ENCODE data around the gene CDR2. TPM values are rescaled to one million over a fixed set of nuclear protein-coding genes. Genes with fewer than 3 reads are reported as not detected.

Gene CDR2
- total and polyA plus RNA-seq, 9 of the 15 experiments (the other 6 are each of a cell fraction or from before 2014, with no cell fraction given), result 4.6 to 30.3 (median 19.9) TPM

- H3K4me2 ChIP-seq (ENCODE audit: insufficient read depth, low read length), result no peak overlapping the region
- H3K9me1 ChIP-seq (ENCODE audit: control insufficient read depth, insufficient read depth, low read length), result no peaks in the 10 kb centered on the region
- H3K4me3 ChIP-seq, result no peak overlapping the region
- peaks cover 18% of the 10 kb centered on the region for H3K79me2 ChIP-seq (ENCODE audit: control insufficient read depth, insufficient read depth, low read length)
- no peak overlapping the region for H3K27ac ChIP-seq (ENCODE audit: extremely low read depth, low read depth, low read length)
- no peaks in the 10 kb centered on the region for H3K9me3 ChIP-seq (replicated peaks; ENCODE audit: control insufficient read depth, insufficient read depth, low read depth, low read length)
- DNase-seq (ENCODE audit: extremely low read depth in 1 of 4, low spot score in 3 of 4) (peak; percentile 66 to 76 (median 70)), ATAC-seq (peak; percentile 91), FAIRE-seq (peak; percentile 96)
- peaks cover 24% of the 10 kb centered on the region for H4K20me1 ChIP-seq (replicated peaks; ENCODE audit: control insufficient read depth, insufficient read depth, low read length)
- H3K36me3 ChIP-seq (ENCODE audit: control insufficient read depth, insufficient read depth, low read length), result peaks cover 97% of the 10 kb centered on the region
- no peak overlapping the region; a peak in 1 of 4 replicates for H3K9ac ChIP-seq (ENCODE audit: insufficient read depth in 1 of 2, low read depth in 2 of 2, low read length in 2 of 2)
- no peaks in the 10 kb centered on the region for H3K27me3 ChIP-seq (ENCODE audit: control insufficient read depth in 2 of 2, insufficient read depth in 2 of 2, low read length in 2 of 2)
- in situ Hi-C loops (cut with MboI), result no loop called here
- WGBS (ENCODE audit: insufficient coverage, low coverage, missing lambda C conversion rate), result 56% methylated on average over 15 of the region's 16 CpGs
- intact Hi-C loops (cut with micrococcal nuclease), result loop anchor here (2.0 to 10.0 kb wide), 2 partner anchors 1137 to 1165 kb away; no protein-coding TSS in a partner anchor
- ChIA-PET POLR2A (interaction anchor here (0.7 to 1.6 kb wide), 4 partner anchors 8 to 137 kb away, joined by 3 to 5 read pairs (median 4); no protein-coding TSS in a partner anchor), CTCF (ENCODE audit: low intra/inter-chr PET ratio) (interaction anchor here (0.6 to 1.1 kb wide), 5 partner anchors 767 to 1472 kb away, joined by 3 to 9 read pairs (median 4); partner anchors contain the start of gene LDAF1)
- no TSS peak for BruUV-seq (replicated peaks)
- no peaks in the 10 kb centered on the region; a peak in 2 of 5 replicates for H3K4me1 ChIP-seq (replicated peaks in 1 of 2; ENCODE audit: control insufficient read depth in 2 of 2, insufficient read depth in 2 of 2, low read length in 2 of 2)
- no peak overlapping the region for H2AFZ ChIP-seq (ENCODE audit: low read depth, low read length)
- TF ChIP-seq SMARCE1 (IDR thresholded peaks at IDR 0.05), result no peak
- no peak for TF ChIP-seq MTA1 (IDR thresholded peaks at IDR 0.05; ENCODE audit: borderline replicate concordance)
- no peak for TF ChIP-seq E2F3 (CRISPR knock-in tag; IDR thresholded peaks at IDR 0.05)
- peak; percentile 65; the same call in 1 of the 2 replicates for TF ChIP-seq REST (IDR thresholded peaks at IDR 0.05; ENCODE audit: borderline replicate concordance)
- no peak for TF ChIP-seq REST (CRISPR knock-in tag; IDR thresholded peaks at IDR 0.05; ENCODE audit: low read depth)
- peak in 1 of 2 experiments; percentile 72; a peak in 2 of 4 replicates for TF ChIP-seq FOXA3 (CRISPR knock-in tag; conservative IDR thresholded peaks at IDR 0.05 in 1 of 2, IDR thresholded peaks at IDR 0.05 in 1 of 2)
- peak; percentile 77 for TF ChIP-seq DEAF1 (CRISPR knock-in tag; IDR thresholded peaks at IDR 0.05)
- no peak for TF ChIP-seq POU5F1 (IDR thresholded peaks at IDR 0.05; ENCODE audit: borderline replicate concordance, low read depth, low read length, partially characterized antibody)
- TF ChIP-seq RAD21 (CRISPR knock-in tag; conservative IDR thresholded peaks at IDR 0.05 in 1 of 2, IDR thresholded peaks at IDR 0.05 in 1 of 2), result peak; percentile 87 to 92
- TF ChIP-seq FOXK2 (conservative IDR thresholded peaks at IDR 0.05 in 1 of 2, IDR thresholded peaks at IDR 0.05 in 1 of 2; ENCODE audit: low read depth in 2 of 2), result peak; percentile 68 to 78
- TF ChIP-seq SMC3 (conservative IDR thresholded peaks at IDR 0.05; ENCODE audit: insufficient read depth, low read depth, low read length), result peak; percentile 85
These were observed 52.9 kb downstream of the CDR2 start for GRCh38 chr16:22321340-22322001.
